ENCODE measurements around the gene BMPR1A. TPM values are rescaled to one million over a fixed set of nuclear protein-coding genes. Genes with fewer than 3 reads are reported as not detected.
A peak's percentile ranks its signal among the peaks of the same experiment; 100 is the strongest.

The BMPR1A gene
- total and polyA plus RNA-seq, 8 donors = 5.8 to 104 (median 19.9) TPM

DNA sequence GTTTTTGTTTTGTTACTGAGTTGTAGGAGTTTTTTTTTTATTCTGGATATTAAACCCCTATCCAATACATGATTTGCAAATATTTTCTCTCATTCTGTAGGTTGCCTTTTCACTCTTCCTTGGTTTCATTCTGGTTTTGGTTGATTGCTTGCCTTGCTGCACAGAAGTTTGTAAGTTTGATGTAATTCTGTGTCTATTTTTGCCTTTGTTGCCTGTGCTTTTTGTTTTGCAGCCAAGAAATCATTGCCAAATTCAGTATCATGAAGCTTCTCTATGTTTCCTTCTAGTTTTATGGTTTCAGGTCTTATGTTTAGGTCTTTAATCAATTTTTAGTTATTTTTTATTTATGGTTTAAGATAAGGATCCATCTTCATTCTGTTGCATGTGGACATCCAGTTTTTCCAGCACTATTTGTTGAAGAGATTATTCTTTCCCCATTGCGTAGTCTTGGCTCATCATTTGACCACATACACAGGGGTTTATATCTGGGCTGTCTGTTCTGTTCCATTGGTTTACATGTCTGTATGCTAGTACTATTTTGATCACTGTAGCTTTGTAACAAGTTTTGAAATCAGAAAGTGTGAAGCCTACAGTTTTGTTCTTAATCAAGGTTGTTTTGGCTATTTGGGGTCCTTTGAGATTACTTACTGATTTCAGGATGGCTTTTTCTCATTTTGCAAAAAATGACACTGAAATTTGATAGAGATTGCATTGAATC, 26.4 kb downstream of the BMPR1A start:
- Histone ChIP-seq H3K27me3 (no peaks in the 10 kb centered on the region), H3K4me1 (peaks cover 26 to 68% (median 43%) of the 10 kb centered on the region in 4 donors), H3K27ac (peak overlapping the region in 2 of 5 donors; percentile 5 to 39), H3K9me3 (peaks cover 0 to 3% (median 0%) of the 10 kb centered on the region in 4 donors), H3K36me3 (no peaks in the 10 kb centered on the region), H3K4me3 (no peak overlapping the region)
- DNase-seq = no peak
- 63 to 90% (median 75%) methylated on average over 1 of the region's 1 CpG for WGBS, 5 donors
- TF ChIP-seq CTCF (IDR thresholded peaks at IDR 0.05) (no peak), POLR2A (IDR thresholded peaks at IDR 0.05) (no peak), POLR2AphosphoS5 (IDR thresholded peaks at IDR 0.05) (no peak), EP300 (IDR thresholded peaks at IDR 0.05) (no peak)
- intact Hi-C loops (cut with DNase I; ENCODE audit: low total_unique reads) = no loop called here

- peaks cover 20 to 57% (median 34%) of the 10 kb centered on the region in 4 donors for H3K4me1 ChIP-seq
- WGBS, 5 donors = 82 to 96% (median 93%) methylated on average over 4 of the region's 4 CpGs
- no peak overlapping the region for H3K4me3 ChIP-seq
- intact Hi-C loops (cut with DNase I; ENCODE audit: low total_unique reads) = no loop called here
- no peaks in the 10 kb centered on the region for H3K36me3 ChIP-seq
- no peak for TF ChIP-seq EP300 (IDR thresholded peaks at IDR 0.05)
- H3K27me3 ChIP-seq = no peaks in the 10 kb centered on the region
- peaks cover 0 to 3% (median 0%) of the 10 kb centered on the region in 4 donors for H3K9me3 ChIP-seq
- DNase-seq = no peak
- peak overlapping the region in 3 of 5 donors; percentile 60 to 77 (median 70) for H3K27ac ChIP-seq
These were observed 28.6 kb downstream of the BMPR1A start for GRCh38 chr10:86785037-86785436.

- peaks cover 20 to 57% (median 34%) of the 10 kb centered on the region in 4 donors for H3K4me1 ChIP-seq
- no peak overlapping the region for H3K4me3 ChIP-seq
- peaks cover 0 to 3% (median 0%) of the 10 kb centered on the region in 4 donors for H3K9me3 ChIP-seq
- no peaks in the 10 kb centered on the region for H3K27me3 ChIP-seq
- no peak for DNase-seq
- no peaks in the 10 kb centered on the region for H3K36me3 ChIP-seq
- TF ChIP-seq POLR2A (IDR thresholded peaks at IDR 0.05) = no peak
- TF ChIP-seq EP300 (IDR thresholded peaks at IDR 0.05) = no peak
- TF ChIP-seq POLR2AphosphoS5 (IDR thresholded peaks at IDR 0.05) = no peak
- TF ChIP-seq CTCF (IDR thresholded peaks at IDR 0.05) = no peak
- intact Hi-C loops (cut with DNase I; ENCODE audit: low total_unique reads) = no loop called here
- peak overlapping the region in 4 of 5 donors; percentile 35 to 77 (median 65) for H3K27ac ChIP-seq
- WGBS, 5 donors = 33 to 45% (median 39%) methylated on average over 5 of the region's 5 CpGs
These were observed 29.5 kb downstream of the BMPR1A start for GRCh38 chr10:86785968-86786367.

- H3K27me3 ChIP-seq = no peaks in the 10 kb centered on the region
- peak in 2 of 3 donors; percentile 20 to 74 for TF ChIP-seq POLR2AphosphoS5 (IDR thresholded peaks at IDR 0.05)
- TF ChIP-seq POLR2A (IDR thresholded peaks at IDR 0.05) = no peak
- H3K27ac ChIP-seq = peak overlapping the region in 4 of 5 donors; percentile 35 to 77 (median 65)
- no peaks in the 10 kb centered on the region for H3K36me3 ChIP-seq
- H3K4me1 ChIP-seq = peaks cover 20 to 57% (median 34%) of the 10 kb centered on the region in 4 donors
- intact Hi-C loops (cut with DNase I; ENCODE audit: low total_unique reads) = no loop called here
- H3K9me3 ChIP-seq = peaks cover 0 to 3% (median 0%) of the 10 kb centered on the region in 4 donors
- no peak overlapping the region for H3K4me3 ChIP-seq
- 14 to 33% (median 19%) methylated on average over 4 of the region's 4 CpGs for WGBS, 5 donors
- DNase-seq = peak in 1 of 2 donors; percentile 37
These were observed 29.9 kb downstream of the BMPR1A start for GRCh38 chr10:86786368-86786767.

GRCh38 chr10:86790394-86790793, 34.0 kb downstream of the BMPR1A start:
- TF ChIP-seq EP300 (IDR thresholded peaks at IDR 0.05) (no peak), CTCF (IDR thresholded peaks at IDR 0.05) (no peak), POLR2A (IDR thresholded peaks at IDR 0.05) (no peak), POLR2AphosphoS5 (IDR thresholded peaks at IDR 0.05) (no peak)
- Histone ChIP-seq H3K4me3 (no peak overlapping the region), H3K36me3 (no peaks in the 10 kb centered on the region), H3K4me1 (peaks cover 15 to 50% (median 28%) of the 10 kb centered on the region in 4 donors), H3K27ac (no peak overlapping the region), H3K9me3 (peaks cover 0 to 3% (median 0%) of the 10 kb centered on the region in 4 donors), H3K27me3 (no peaks in the 10 kb centered on the region)
- no peak for DNase-seq
- WGBS, 5 donors = 97 to 98% (median 97%) methylated on average over 3 of the region's 3 CpGs
- intact Hi-C loops (cut with DNase I; ENCODE audit: low total_unique reads) = no loop called here
